ENCODE results near the gene ATP6V0B. TPM values are rescaled to one million over a fixed set of nuclear protein-coding genes. Genes with fewer than 3 reads are reported as not detected.

Gene ATP6V0B
- total RNA-seq, 4 donors from 2014 or later: 70.1 to 169 (median 135) TPM

- WGBS, 2 donors: 74 to 85% methylated on average over 4 to 8 of the region's 8 CpGs
- Histone ChIP-seq H3K4me1 (peaks cover 0 to 15% (median 4%) of the 10 kb centered on the region in 3 donors), H3K9me3 (no peaks in the 10 kb centered on the region), H3K27me3 (no peaks in the 10 kb centered on the region), H3K36me3 (peaks cover 0 to 87% (median 0%) of the 10 kb centered on the region in 3 donors), H3K4me3 (no peak overlapping the region), H3K27ac (no peak overlapping the region)
- TF ChIP-seq, protein P1, sequence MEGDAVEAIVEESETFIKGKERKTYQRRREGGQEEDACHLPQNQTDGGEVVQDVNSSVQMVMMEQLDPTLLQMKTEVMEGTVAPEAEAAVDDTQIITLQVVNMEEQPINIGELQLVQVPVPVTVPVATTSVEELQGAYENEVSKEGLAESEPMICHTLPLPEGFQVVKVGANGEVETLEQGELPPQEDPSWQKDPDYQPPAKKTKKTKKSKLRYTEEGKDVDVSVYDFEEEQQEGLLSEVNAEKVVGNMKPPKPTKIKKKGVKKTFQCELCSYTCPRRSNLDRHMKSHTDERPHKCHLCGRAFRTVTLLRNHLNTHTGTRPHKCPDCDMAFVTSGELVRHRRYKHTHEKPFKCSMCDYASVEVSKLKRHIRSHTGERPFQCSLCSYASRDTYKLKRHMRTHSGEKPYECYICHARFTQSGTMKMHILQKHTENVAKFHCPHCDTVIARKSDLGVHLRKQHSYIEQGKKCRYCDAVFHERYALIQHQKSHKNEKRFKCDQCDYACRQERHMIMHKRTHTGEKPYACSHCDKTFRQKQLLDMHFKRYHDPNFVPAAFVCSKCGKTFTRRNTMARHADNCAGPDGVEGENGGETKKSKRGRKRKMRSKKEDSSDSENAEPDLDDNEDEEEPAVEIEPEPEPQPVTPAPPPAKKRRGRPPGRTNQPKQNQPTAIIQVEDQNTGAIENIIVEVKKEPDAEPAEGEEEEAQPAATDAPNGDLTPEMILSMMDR (IDR thresholded peaks at IDR 0.05): no peak
- no peak for TF ChIP-seq POLR2A (IDR thresholded peaks at IDR 0.05)
- intact Hi-C loops (cut with DNase I): loop anchor here (5.0 kb wide), 1 partner anchor 35 kb away; no protein-coding TSS in a partner anchor
- no peak for DNase-seq
These were observed 27.4 kb downstream of the ATP6V0B start for GRCh38 chr1:44002165-44002564.

- Histone ChIP-seq H3K9me3 (no peaks in the 10 kb centered on the region), H3K27ac (no peak overlapping the region), H3K36me3 (peaks cover 0 to 87% (median 0%) of the 10 kb centered on the region in 3 donors), H3K4me3 (no peak overlapping the region), H3K4me1 (peaks cover 0 to 14% (median 4%) of the 10 kb centered on the region in 3 donors), H3K27me3 (no peaks in the 10 kb centered on the region)
- DNase-seq: no peak
- intact Hi-C loops (cut with DNase I): loop anchor here (5.0 kb wide), 1 partner anchor 35 kb away; no protein-coding TSS in a partner anchor
- 90 to 93% methylated on average over 4 to 5 of the region's 14 CpGs for WGBS, 2 donors
- no peak for TF ChIP-seq POLR2A (IDR thresholded peaks at IDR 0.05)
- TF ChIP-seq, protein P1 (IDR thresholded peaks at IDR 0.05): peak in 1 of 6 experiments; percentile 8
These were observed 27.9 kb downstream of the ATP6V0B start for GRCh38 chr1:44002606-44003157.

- TF ChIP-seq POLR2A (IDR thresholded peaks at IDR 0.05): no peak
- TF ChIP-seq, protein P1 (IDR thresholded peaks at IDR 0.05): no peak
- H3K27ac ChIP-seq: no peak overlapping the region
- no peak overlapping the region for H3K4me3 ChIP-seq
- intact Hi-C loops (cut with DNase I): no loop called here
- no peaks in the 10 kb centered on the region for H3K9me3 ChIP-seq
- DNase-seq: no peak
- peaks cover 0 to 33% (median 7%) of the 10 kb centered on the region in 3 donors for H3K4me1 ChIP-seq
- 67 to 88% methylated on average over 4 to 6 of the region's 12 CpGs for WGBS, 2 donors
- no peaks in the 10 kb centered on the region for H3K27me3 ChIP-seq
- H3K36me3 ChIP-seq: peaks cover 0 to 66% (median 0%) of the 10 kb centered on the region in 3 donors
These were observed 33.5 kb downstream of the ATP6V0B start for GRCh38 chr1:44008259-44008658.

DNA sequence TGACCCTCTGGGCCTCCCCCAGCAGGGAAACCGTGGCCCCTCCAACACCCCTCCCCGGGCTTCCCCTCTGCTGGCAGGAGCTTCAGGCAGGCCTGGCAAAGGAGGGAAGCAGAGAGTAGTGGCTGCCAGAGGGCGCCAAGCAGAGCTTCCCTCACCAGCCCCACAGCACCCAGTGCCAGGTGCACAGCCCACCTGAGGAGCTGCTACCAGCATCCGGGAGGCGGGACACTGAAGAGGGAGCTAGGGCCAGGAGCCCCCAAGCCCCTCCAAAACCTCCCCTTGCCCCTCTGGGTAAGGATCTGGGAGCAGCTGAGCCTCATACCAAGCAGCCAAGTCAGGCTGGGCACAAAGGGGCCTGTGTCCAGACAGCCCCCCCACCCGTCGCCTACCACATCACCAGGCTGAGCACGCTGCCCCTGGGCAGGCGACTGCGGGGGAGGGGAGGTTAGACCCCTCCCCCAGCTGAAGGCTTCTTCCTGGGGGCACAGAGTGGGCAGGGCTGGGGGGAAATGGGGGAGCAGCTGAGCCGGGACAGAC lies 36.2 kb downstream of the ATP6V0B start:
- intact Hi-C loops (cut with DNase I): no loop called here
- Histone ChIP-seq H3K4me3 (no peak overlapping the region), H3K9me3 (no peaks in the 10 kb centered on the region), H3K27ac (no peak overlapping the region), H3K36me3 (peaks cover 0 to 54% (median 0%) of the 10 kb centered on the region in 3 donors), H3K4me1 (peaks cover 6 to 55% (median 14%) of the 10 kb centered on the region in 3 donors), H3K27me3 (no peaks in the 10 kb centered on the region)
- WGBS, 2 donors: no CpG with 5 or more reads among the region's 11 CpGs
- TF ChIP-seq, protein P1 (IDR thresholded peaks at IDR 0.05): no peak
- no peak for TF ChIP-seq POLR2A (IDR thresholded peaks at IDR 0.05)
- no peak for DNase-seq

- Histone ChIP-seq H3K4me3 (no peak overlapping the region), H3K27me3 (no peaks in the 10 kb centered on the region), H3K4me1 (peaks cover 5 to 55% (median 14%) of the 10 kb centered on the region in 3 donors), H3K27ac (no peak overlapping the region), H3K9me3 (no peaks in the 10 kb centered on the region), H3K36me3 (peaks cover 0 to 47% (median 0%) of the 10 kb centered on the region in 3 donors)
- TF ChIP-seq POLR2A (IDR thresholded peaks at IDR 0.05): no peak
- TF ChIP-seq, protein P1 (IDR thresholded peaks at IDR 0.05): no peak
- DNase-seq: no peak
- intact Hi-C loops (cut with DNase I): no loop called here
- 29 to 58% methylated on average over 1 to 2 of the region's 2 CpGs for WGBS, 2 donors
These were observed 37.6 kb downstream of the ATP6V0B start for GRCh38 chr1:44012404-44012803.
